ENCODE measurements around the gene APPL2. TPM values are rescaled to one million over a fixed set of nuclear protein-coding genes. Genes with fewer than 3 reads are reported as not detected.

APPL2 gene
- total RNA-seq, 4 donors from 2014 or later: 48.6 to 97.9 (median 79.5) TPM

DNA sequence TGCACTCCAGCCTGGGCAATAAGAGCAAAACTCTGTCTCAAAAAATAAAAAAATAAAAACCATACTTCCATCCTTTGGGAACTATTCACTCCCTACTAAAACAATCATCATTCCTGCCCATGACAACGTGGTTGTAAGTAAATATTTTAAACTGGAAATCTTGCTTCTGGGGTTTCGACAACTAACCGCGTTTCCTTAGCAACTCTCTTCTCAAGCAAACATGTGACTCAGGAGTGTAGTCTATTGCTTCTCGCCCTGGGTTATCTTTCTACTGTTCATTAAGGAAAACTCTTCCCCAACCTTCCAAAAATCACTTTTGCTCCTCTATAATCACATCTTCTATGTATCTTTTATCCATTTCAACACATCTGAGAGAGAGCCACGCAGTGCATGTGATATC lies 21.8 kb downstream of the APPL2 start:
- DNase-seq (ENCODE audit: low spot score in 2 of 2): no peak
- Histone ChIP-seq H3K27ac (no peak overlapping the region), H3K27me3 (no peaks in the 10 kb centered on the region), H3K9me3 (no peaks in the 10 kb centered on the region), H3K36me3 (peaks cover 0 to 86% (median 0%) of the 10 kb centered on the region in 3 donors), H3K4me3 (no peak overlapping the region), H3K4me1 (peaks cover 0 to 12% (median 6%) of the 10 kb centered on the region in 4 donors)
- TF ChIP-seq, protein P1, sequence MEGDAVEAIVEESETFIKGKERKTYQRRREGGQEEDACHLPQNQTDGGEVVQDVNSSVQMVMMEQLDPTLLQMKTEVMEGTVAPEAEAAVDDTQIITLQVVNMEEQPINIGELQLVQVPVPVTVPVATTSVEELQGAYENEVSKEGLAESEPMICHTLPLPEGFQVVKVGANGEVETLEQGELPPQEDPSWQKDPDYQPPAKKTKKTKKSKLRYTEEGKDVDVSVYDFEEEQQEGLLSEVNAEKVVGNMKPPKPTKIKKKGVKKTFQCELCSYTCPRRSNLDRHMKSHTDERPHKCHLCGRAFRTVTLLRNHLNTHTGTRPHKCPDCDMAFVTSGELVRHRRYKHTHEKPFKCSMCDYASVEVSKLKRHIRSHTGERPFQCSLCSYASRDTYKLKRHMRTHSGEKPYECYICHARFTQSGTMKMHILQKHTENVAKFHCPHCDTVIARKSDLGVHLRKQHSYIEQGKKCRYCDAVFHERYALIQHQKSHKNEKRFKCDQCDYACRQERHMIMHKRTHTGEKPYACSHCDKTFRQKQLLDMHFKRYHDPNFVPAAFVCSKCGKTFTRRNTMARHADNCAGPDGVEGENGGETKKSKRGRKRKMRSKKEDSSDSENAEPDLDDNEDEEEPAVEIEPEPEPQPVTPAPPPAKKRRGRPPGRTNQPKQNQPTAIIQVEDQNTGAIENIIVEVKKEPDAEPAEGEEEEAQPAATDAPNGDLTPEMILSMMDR (IDR thresholded peaks at IDR 0.05): no peak
- TF ChIP-seq EP300 (IDR thresholded peaks at IDR 0.05) (no peak), POLR2A (IDR thresholded peaks at IDR 0.05) (no peak)
- 84 to 89% methylated on average over 6 of the region's 6 CpGs for WGBS, 2 donors

DNA sequence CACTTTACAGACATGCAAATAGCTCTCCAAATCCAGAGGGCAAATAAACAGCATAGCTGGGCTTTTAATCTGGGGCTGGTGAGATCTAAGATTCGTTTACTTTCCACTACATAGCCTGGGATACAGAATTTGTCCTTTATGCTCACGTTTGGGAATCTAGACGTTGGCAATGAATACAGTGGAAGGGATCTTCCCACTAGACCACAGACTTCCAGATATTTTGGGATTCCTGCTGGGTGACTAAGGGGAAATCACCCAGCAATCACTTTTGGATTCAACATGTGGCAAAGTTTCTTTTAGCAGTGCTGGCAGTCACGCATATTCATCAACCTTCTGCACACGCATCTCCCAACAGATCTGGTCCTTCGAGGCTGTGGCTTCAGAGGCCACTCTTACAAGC lies 23.5 kb downstream of the APPL2 start:
- H3K36me3 ChIP-seq: peaks cover 0 to 98% (median 0%) of the 10 kb centered on the region in 3 donors
- no peak overlapping the region for H3K27ac ChIP-seq
- WGBS, 2 donors: 69 to 82% methylated on average over 6 of the region's 6 CpGs
- TF ChIP-seq, protein P1 (IDR thresholded peaks at IDR 0.05): no peak
- no peak for TF ChIP-seq POLR2A (IDR thresholded peaks at IDR 0.05)
- TF ChIP-seq EP300 (IDR thresholded peaks at IDR 0.05): no peak
- no peak for DNase-seq (ENCODE audit: low spot score in 2 of 2)
- no peaks in the 10 kb centered on the region for H3K4me1 ChIP-seq
- H3K27me3 ChIP-seq: no peaks in the 10 kb centered on the region
- H3K4me3 ChIP-seq: no peak overlapping the region
- no peaks in the 10 kb centered on the region for H3K9me3 ChIP-seq

DNA sequence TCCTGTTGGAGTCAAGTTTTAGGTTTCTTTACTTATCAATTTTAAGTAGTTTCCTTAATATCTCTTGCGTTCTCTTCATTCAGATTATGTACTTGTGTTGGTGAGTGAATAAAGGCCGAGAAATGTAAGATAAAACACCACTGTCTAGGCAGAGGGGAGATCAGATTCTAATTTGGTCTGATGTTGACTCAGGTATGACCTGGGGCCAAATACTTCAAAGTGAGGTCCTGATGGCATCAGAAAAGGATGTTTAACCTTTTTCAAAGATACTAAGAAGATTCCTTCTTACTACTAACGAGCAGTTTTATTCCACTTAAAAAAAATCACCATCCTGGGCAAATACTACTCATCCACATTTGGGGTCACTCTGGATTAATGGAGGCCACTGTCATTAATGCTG lies 26.9 kb downstream of the APPL2 start:
- Histone ChIP-seq H3K27ac (no peak overlapping the region), H3K9me3 (no peaks in the 10 kb centered on the region), H3K4me3 (no peak overlapping the region), H3K4me1 (no peaks in the 10 kb centered on the region), H3K36me3 (peaks cover 0 to 98% (median 14%) of the 10 kb centered on the region in 3 donors), H3K27me3 (no peaks in the 10 kb centered on the region)
- WGBS, 2 donors: 90 to 95% methylated on average over 3 of the region's 3 CpGs
- no peak for DNase-seq (ENCODE audit: low spot score in 2 of 2)
- TF ChIP-seq POLR2A (IDR thresholded peaks at IDR 0.05): no peak
- TF ChIP-seq EP300 (IDR thresholded peaks at IDR 0.05): no peak
- TF ChIP-seq, protein P1 (IDR thresholded peaks at IDR 0.05): no peak

DNA sequence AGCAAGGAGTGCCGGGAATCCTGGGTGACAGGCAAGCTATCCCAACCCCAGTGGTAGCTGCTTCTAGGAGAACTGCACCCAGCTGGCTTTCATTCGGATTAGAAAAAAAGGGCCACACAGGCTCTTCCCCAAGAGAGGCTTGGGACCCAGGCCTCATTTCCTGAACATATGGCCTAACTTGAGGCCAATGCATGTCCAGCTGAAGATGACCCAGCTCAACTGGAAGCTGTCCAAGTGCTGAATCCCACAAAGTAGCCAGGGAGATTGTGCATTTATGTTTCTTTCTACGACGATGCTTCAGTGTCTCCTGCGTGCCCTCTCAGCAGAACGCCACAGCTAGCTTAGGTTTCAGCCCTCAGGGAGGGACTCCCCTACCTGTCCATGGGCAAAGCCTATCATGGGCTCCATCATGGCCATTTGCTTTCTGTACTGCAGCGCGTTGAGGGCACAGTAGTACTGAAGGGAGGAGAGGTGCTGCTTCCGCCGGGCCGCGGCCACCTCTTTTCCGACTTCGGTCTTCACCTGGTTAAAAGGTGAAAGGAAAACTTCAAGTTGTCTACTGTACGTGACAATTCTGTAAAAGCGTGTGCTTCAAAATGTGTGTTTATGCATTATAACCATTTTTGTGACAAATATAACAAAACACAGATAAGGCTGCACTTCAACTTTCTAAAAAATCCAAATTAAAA lies 29.1 kb downstream of the APPL2 start:
- Histone ChIP-seq H3K4me3 (no peak overlapping the region), H3K36me3 (peaks cover 0 to 99% (median 14%) of the 10 kb centered on the region in 3 donors), H3K27me3 (no peaks in the 10 kb centered on the region), H3K4me1 (no peaks in the 10 kb centered on the region), H3K9me3 (no peaks in the 10 kb centered on the region), H3K27ac (no peak overlapping the region)
- no peak for DNase-seq (ENCODE audit: low spot score in 2 of 2)
- WGBS, 2 donors: 89 to 92% methylated on average over 16 of the region's 16 CpGs
- TF ChIP-seq, protein P1 (IDR thresholded peaks at IDR 0.05): no peak
- TF ChIP-seq POLR2A (IDR thresholded peaks at IDR 0.05) (no peak), EP300 (IDR thresholded peaks at IDR 0.05) (no peak)

DNA sequence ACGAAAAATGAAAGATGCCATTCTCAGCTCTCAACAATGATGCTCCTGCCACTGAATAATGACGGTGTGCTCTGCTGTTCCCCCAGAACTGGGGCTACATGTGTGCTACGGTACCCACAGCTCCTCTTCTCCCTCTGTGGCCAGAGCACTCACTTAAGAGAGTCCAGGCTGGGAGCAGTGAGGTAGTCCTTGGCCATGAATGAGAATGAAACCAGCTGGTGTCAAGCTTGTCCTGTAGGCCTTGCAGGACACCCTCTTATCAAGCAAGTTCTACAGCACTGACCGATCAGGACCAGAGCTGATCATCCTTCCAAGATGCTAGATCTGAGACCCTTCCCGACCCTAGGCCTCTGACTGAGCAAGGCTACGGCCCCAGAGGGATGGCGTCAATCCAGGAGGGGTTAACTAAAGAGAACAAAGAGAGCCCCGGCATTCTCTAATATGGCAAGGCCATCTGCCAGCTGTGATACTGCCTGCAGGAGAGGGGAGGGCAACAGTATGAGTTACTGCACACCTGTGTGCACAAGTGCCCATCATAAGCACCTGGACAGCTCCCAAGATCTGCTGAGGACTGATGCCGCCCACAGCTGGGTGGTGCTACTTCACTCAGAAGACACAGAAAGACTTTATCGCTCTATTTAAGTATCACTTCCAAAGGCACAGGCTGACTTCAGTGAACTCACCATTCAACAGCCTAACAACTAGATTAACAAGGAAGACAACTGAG lies 30.5 kb downstream of the APPL2 start:
- 84 to 88% methylated on average over 10 of the region's 10 CpGs for WGBS, 2 donors
- H3K36me3 ChIP-seq: peaks cover 0 to 99% (median 14%) of the 10 kb centered on the region in 3 donors

More for the DNA sequence above, 30.5 kb downstream of the APPL2 start:
- no peak for DNase-seq (ENCODE audit: low spot score in 2 of 2)
- TF ChIP-seq POLR2A (IDR thresholded peaks at IDR 0.05): no peak
- no peak for TF ChIP-seq EP300 (IDR thresholded peaks at IDR 0.05)
- TF ChIP-seq, protein P1 (IDR thresholded peaks at IDR 0.05): no peak
- Histone ChIP-seq H3K4me3 (no peak overlapping the region), H3K27me3 (no peaks in the 10 kb centered on the region), H3K27ac (no peak overlapping the region), H3K9me3 (no peaks in the 10 kb centered on the region), H3K4me1 (peaks cover 0 to 3% (median 0%) of the 10 kb centered on the region in 4 donors)

All from tibial nerve (tissue), 4 donors.